Measurements from ENCODE around the gene EWSR1. TPM values are rescaled to one million over a fixed set of nuclear protein-coding genes. Genes with fewer than 3 reads are reported as not detected.

The EWSR1 gene, protein sequence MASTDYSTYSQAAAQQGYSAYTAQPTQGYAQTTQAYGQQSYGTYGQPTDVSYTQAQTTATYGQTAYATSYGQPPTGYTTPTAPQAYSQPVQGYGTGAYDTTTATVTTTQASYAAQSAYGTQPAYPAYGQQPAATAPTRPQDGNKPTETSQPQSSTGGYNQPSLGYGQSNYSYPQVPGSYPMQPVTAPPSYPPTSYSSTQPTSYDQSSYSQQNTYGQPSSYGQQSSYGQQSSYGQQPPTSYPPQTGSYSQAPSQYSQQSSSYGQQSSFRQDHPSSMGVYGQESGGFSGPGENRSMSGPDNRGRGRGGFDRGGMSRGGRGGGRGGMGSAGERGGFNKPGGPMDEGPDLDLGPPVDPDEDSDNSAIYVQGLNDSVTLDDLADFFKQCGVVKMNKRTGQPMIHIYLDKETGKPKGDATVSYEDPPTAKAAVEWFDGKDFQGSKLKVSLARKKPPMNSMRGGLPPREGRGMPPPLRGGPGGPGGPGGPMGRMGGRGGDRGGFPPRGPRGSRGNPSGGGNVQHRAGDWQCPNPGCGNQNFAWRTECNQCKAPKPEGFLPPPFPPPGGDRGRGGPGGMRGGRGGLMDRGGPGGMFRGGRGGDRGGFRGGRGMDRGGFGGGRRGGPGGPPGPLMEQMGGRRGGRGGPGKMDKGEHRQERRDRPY
- 218 to 236 TPM (median 226 TPM) in 5 replicates for total RNA-seq (2022; extraction: Qiagen RNA extraction)

GRCh38 chr22:29267858-29268510, at the start of gene EWSR1, which contains the start of gene RHBDD3:
TSS of gene EWSR1 (plus strand) at chr22:29268268. CDS start at chr22:29268337, 69 bp downstream.
TSS of gene RHBDD3 (minus strand) at chr22:29267981. CDS start at chr22:29265626, 2,355 bp downstream.

GRCh38 chr22:29306175-29306834, 38.2 kb downstream of the EWSR1 start, which contains the start of gene GAS2L1:
TSS of gene GAS2L1 (plus strand) at chr22:29306650. CDS start at chr22:29308106, 1,456 bp downstream.

DNA sequence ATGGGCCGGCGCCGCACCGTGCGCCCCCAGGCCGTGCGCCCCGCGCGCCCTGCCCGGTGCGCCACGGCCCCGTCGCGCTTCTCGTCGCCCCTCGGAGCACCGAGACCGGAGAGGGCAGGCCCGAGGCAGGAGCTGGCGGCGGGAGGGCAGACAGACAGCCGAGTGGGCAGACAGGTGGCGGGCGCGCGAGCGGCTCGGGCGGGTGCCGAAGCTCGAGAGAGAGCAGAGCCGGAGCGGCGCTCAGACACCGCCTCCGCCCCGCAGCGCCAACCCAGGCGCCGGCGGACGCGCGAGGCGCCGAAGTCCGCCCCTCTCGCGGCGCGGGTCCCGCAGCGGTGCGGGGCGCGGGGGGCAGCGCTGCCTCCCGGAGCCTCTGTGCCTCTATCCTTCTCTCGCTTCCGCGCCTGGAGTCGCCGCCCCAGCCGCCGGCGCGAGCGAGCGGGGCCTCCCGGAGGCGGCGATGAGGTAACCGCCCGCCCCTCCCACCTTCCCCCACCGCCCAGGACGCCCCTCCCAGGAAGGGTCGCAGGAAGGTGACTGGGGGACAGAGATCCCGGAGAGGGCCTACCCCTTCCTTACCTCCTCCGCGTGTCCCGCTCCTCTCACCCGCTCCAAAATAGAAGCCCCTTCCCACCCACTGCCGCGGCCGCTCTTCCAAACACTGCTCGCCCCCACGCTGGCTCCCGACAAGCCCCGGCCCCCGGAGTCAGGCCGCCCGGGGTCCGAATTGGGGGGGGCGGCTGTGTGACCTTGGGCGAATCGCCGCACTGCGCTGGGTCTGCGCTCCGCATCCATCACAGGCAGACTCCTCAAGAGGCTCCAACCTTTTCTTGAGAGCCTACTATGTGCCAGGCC, 47.4 kb downstream of the EWSR1 start, which contains the start of gene RASL10A:
Gene RASL10A, minus strand, starts transcription at position 412 of the 855 bp plus-strand sequence. CDS start 451 bp downstream, outside the sequence.

Other genes starting within 250 kb of the EWSR1 start
- gene C22orf31, start 206.4 kb upstream of the EWSR1 start, total RNA-seq (2022; extraction: Qiagen RNA extraction): not detected in 5 replicates
- gene KREMEN1, start 195.2 kb upstream of the EWSR1 start, total RNA-seq (2022; extraction: Qiagen RNA extraction): 3.4 to 5.7 TPM (median 4.6 TPM) in 5 replicates
- gene EMID1, start 62.4 kb upstream of the EWSR1 start, total RNA-seq (2022; extraction: Qiagen RNA extraction): 0.19 to 0.54 TPM (median 0.23 TPM) in 5 replicates
- gene RHBDD3, start 287 bp upstream of the EWSR1 start, total RNA-seq (2022; extraction: Qiagen RNA extraction): 18.1 to 25.8 TPM (median 24.4 TPM) in 5 replicates
- gene GAS2L1, start 38.4 kb downstream of the EWSR1 start, total RNA-seq (2022; extraction: Qiagen RNA extraction): 23.8 to 41.8 TPM (median 37.9 TPM) in 5 replicates
- 0.11 to 0.25 TPM (median 0.19 TPM) in 5 replicates for gene RASL10A, start 47.4 kb downstream of the EWSR1 start, total RNA-seq (2022; extraction: Qiagen RNA extraction)
- gene AP1B1, start 120.3 kb downstream of the EWSR1 start, total RNA-seq (2022; extraction: Qiagen RNA extraction): 20.9 to 30.4 TPM (median 30.0 TPM) in 5 replicates
- gene RFPL1, start 170.3 kb downstream of the EWSR1 start, total RNA-seq (2022; extraction: Qiagen RNA extraction): not detected in 5 replicates
- gene NEFH, start 211.9 kb downstream of the EWSR1 start, total RNA-seq (2022; extraction: Qiagen RNA extraction): 0.07 to 0.17 TPM (median 0.12 TPM) in 5 replicates